Measurements from ENCODE around the gene MGAT2.

- TF ChIP-seq CTCF (IDR thresholded peaks at IDR 0.05) (no peak), POLR2A (IDR thresholded peaks at IDR 0.05) (no peak)
These were observed 33.9 kb downstream of the MGAT2 start for GRCh38 chr14:49654511-49654910.
